A549 (cell line): ENCODE data around the gene MSL1. TPM values are rescaled to one million over a fixed set of nuclear protein-coding genes. Genes with fewer than 3 reads are reported as not detected.

Experiments
- ATAC-seq, 2 experiments: fragments of 200-7000 bp in 1 of 2; fragments of >200 bp in 1 of 2; cut with Nextera tagmentation in 1 of 2; cut with Tn5 transposase in 1 of 2; 3 replicates each; pipeline versions ENCODE4 v1.8.0 to v1.9.1; 2018 to 2020; ENCODE audit warnings: mild to moderate bottlenecking in 1 of 2, moderate library complexity in 1 of 2
- CTCF ChIA-PET: fragments of 300-600 bp; sonication (Branson Sonifier 250); formaldehyde crosslinking; extraction: SDS; loops from one replicate; lab custom pipeline; 2021; ENCODE audit warnings: antibody characterized with exemption, inconsistent platforms; lab: Yijun Ruan, JAX
- POLR2A ChIA-PET: fragments of 350-600 bp; formaldehyde crosslinking; extraction: SDS; loops from one replicate; lab custom pipeline; 2021; ENCODE audit warnings: antibody characterized with exemption, inconsistent platforms; lab: Yijun Ruan, JAX
- DNase-seq, 2 experiments: peaks; one replicate each; pipeline versions ENCODE4 v3.0.0 to v3.0.0-alpha.2; 2011 to 2016; ENCODE audit warnings: low read depth in 1 of 2, low spot score in 1 of 2
- FAIRE-seq: peaks from 2 replicates; lab custom pipeline; 2011; peaks lifted over from hg19 to GRCh38; lab: Jason Lieb, UNC
- H3K27ac ChIP-seq, 2 experiments: fragments of >200 bp; sonication (Bioruptor Twin); formaldehyde crosslinking; 3 replicates each; pipeline ENCODE4 v1.5.1; 2016 to 2017
- H3K4me1 ChIP-seq: fragments of >200 bp; sonication (Bioruptor Twin); formaldehyde crosslinking; 3 replicates; pipeline ENCODE4 v1.6.1; 2016
- H3K4me2 ChIP-seq: fragments of >200 bp; sonication (Bioruptor Twin); formaldehyde crosslinking; 3 replicates; pipeline ENCODE4 v1.6.1; 2016
- H3K4me3 ChIP-seq: fragments of >200 bp; sonication (Bioruptor Twin); formaldehyde crosslinking; 3 replicates; pipeline ENCODE4 v1.5.1; 2016
- H3K9me3 ChIP-seq: fragments of >200 bp; sonication (Bioruptor Twin); formaldehyde crosslinking; 3 replicates; pipeline ENCODE4 v1.6.1; 2016
- BHLHE40 ChIP-seq: IDR thresholded peaks from 2 replicates; pipeline ENCODE4 v1.6.1; 2012; ENCODE audit warnings: low read depth, low read length, inconsistent platforms
- CBX8 ChIP-seq: fragments of 200-600 bp; sonication (generic); IDR thresholded peaks from 2 replicates; pipeline ENCODE4 v1.6.1; 2016
- E2F6 ChIP-seq: IDR thresholded peaks from 2 replicates; pipeline ENCODE4 v1.6.1; 2012; ENCODE audit warnings: low read depth, borderline replicate concordance
- FOSB ChIP-seq: fragments of 250-450 bp; sonication (Bioruptor Pico); IDR thresholded peaks from 2 replicates; pipeline ENCODE4 v1.5.0; 2020; ENCODE audit warnings: mild to moderate bottlenecking, moderate library complexity
- FOSL2 ChIP-seq, 2 experiments: fragments of 450-650 bp in 1 of 2; fragments of >200 bp in 1 of 2; sonication (Bioruptor Twin) in 1 of 2; formaldehyde crosslinking; IDR thresholded peaks; 2 replicates each; pipeline versions ENCODE4 v1.5.0 to v1.6.1; 2016 to 2020; ENCODE audit warnings: mild to moderate bottlenecking in 1 of 2, moderate library complexity in 1 of 2
- FOXS1 ChIP-seq: fragments of 250-450 bp; sonication (Bioruptor Pico); IDR thresholded peaks from 2 replicates; pipeline ENCODE4 v1.5.0; 2020; ENCODE audit warnings: mild to moderate bottlenecking, moderate library complexity
- JUN ChIP-seq, 2 experiments: fragments of >200 bp; sonication (Bioruptor Twin); formaldehyde crosslinking; IDR thresholded peaks; 2 replicates in 1 of 2; 3 replicates in 1 of 2; pipeline ENCODE4 v1.6.1; 2016 to 2017
- MAFK ChIP-seq: fragments of 450-650 bp; IDR thresholded peaks from 2 replicates; pipeline ENCODE4 v1.6.1; 2014; ENCODE audit not compliant: partially characterized antibody
- MYC ChIP-seq: IDR thresholded peaks from 2 replicates; pipeline ENCODE4 v1.6.1; 2012; ENCODE audit warnings: mild to moderate bottlenecking, inconsistent platforms, low read length, improper control_type of control experiment, borderline replicate concordance
- NFE2L2 ChIP-seq: fragments of 150-350 bp; conservative IDR thresholded peaks from 2 replicates; pipeline ENCODE4 v1.6.1; 2014; ENCODE audit warnings: low read length
- NR3C1 ChIP-seq: fragments of >200 bp; sonication (Bioruptor Twin); formaldehyde crosslinking; IDR thresholded peaks from 3 replicates; pipeline ENCODE4 v1.6.1; 2017
- RAD21 ChIP-seq, 2 experiments: fragments of >200 bp in 1 of 2; sonication (Bioruptor Twin) in 1 of 2; formaldehyde crosslinking in 1 of 2; IDR thresholded peaks in 1 of 2; conservative IDR thresholded peaks in 1 of 2; 2 replicates in 1 of 2; 3 replicates in 1 of 2; pipeline ENCODE4 v1.6.1; 2012 to 2018; ENCODE audit warnings: inconsistent platforms in 1 of 2
- WGBS: methylation state at CpG from one replicate; pipeline ENCODE4 v1.1.6; 2017; ENCODE audit errors: missing lambda C conversion rate; 5-methylcytosine and 5-hydroxymethylcytosine counted together
- polyA plus RNA-seq, 4 experiments: library from polyadenylated mRNA; depleted of rRNA in 3 of 4; stranded (reverse); fragments of >200 nt; fragmentation: RNase III in 1 of 4; extraction: RNeasy Plus Mini Kit Qiagen cat#74134 plus additional on column Dnase treatment in 1 of 4; gene quantifications; 2 replicates in 3 of 4; 3 replicates in 1 of 4; pipeline ENCODE4 v1.2.3, GENCODE V29; 2011 to 2017

Gene MSL1
- polyA plus RNA-seq, 2 of the 4 experiments (the other 2 are of a cell fraction), result 64.8 to 95.1 TPM

- CTCF ChIA-PET, result interaction anchor here (1.1 to 16.5 kb wide), 8 partner anchors 10 to 164 kb away, joined by 4 to 195 read pairs (median 14); partner anchors contain the start of gene WIPF2
- POLR2A ChIA-PET, result no interaction called here
- DNase-seq (no peak), ATAC-seq (peak; percentile 26 to 53; a peak in 3 of 6 replicates), FAIRE-seq (no peak)
- Histone ChIP-seq H3K4me3 (peak within 1 kb of the TSS; percentile 27; the same call in 2 of the 3 replicates), H3K27ac (peak within 1 kb of the TSS in 1 of 2 experiments; percentile 47; a peak in 2 of 6 replicates), H3K9me3 (no peaks in the 10 kb centered on the region), H3K4me1 (peaks cover 26% of the 10 kb centered on the region), H3K4me2 (peak within 1 kb of the TSS; percentile 51)
- 79% methylated on average over 50 of the region's 57 CpGs for WGBS
- TF ChIP-seq E2F6 (0 out of 2 replicates have a peak, but pooled peaks have one; percentile 49), FOXS1 (CRISPR knock-in tag) (no peak)
Measured at GRCh38 chr17:40177275-40177874, 55.6 kb downstream of the MSL1 start, which contains the start of gene RAPGEFL1. Gene RAPGEFL1 (plus strand): TSS chr17:40177470. CDS start chr17:40177862, 392 bp downstream.

- ATAC-seq (no peak), DNase-seq (no peak)
- Histone ChIP-seq H3K4me2 (no peak overlapping the region), H3K9me3 (no peaks in the 10 kb centered on the region), H3K27ac (peak overlapping the region in 1 of 2 experiments; percentile 47; a peak in 2 of 6 replicates)
- 96% methylated on average over 41 of the region's 46 CpGs for WGBS
- CTCF ChIA-PET, result interaction anchor here (1.1 to 16.5 kb wide), 9 partner anchors 7 to 163 kb away, joined by 3 to 195 read pairs (median 10); partner anchors contain the start of genes CSF3 and WIPF2
- TF ChIP-seq RAD21 (conservative IDR thresholded peaks at IDR 0.05 in 1 of 2, IDR thresholded peaks at IDR 0.05 in 1 of 2) (no peak), CBX8 (no peak), NFE2L2 (no peak)
- TF ChIP-seq, all 56 proteins: peak for 0
- no peak for FAIRE-seq
- POLR2A ChIA-PET, result no interaction called here
- Histone ChIP-seq H3K4me3 (no peak overlapping the region), H3K4me1 (peaks cover 26% of the 10 kb centered on the region)
Measured at GRCh38 chr17:40178021-40178601, 56.3 kb downstream of the MSL1 start.

- 95% methylated on average over 7 of the region's 7 CpGs for WGBS
- Histone ChIP-seq H3K4me2 (no peak overlapping the region), H3K4me1 (peaks cover 26% of the 10 kb centered on the region), H3K4me3 (no peak overlapping the region), H3K27ac (no peak overlapping the region), H3K9me3 (no peaks in the 10 kb centered on the region)
- ATAC-seq, result no peak
- FAIRE-seq, result no peak
- TF ChIP-seq FOSB (CRISPR knock-in tag), result no peak
- TF ChIP-seq BHLHE40, result no peak
- TF ChIP-seq MYC, result no peak
- TF ChIP-seq MAFK, result no peak
- TF ChIP-seq JUN (IDR thresholded peaks at IDR 0.05), result no peak
- DNase-seq, result no peak
- POLR2A ChIA-PET, result no interaction called here
- CTCF ChIA-PET, result interaction anchor here (1.1 to 16.5 kb wide), 10 partner anchors 8 to 163 kb away, joined by 3 to 195 read pairs (median 8); partner anchors contain the start of genes CSF3 and WIPF2
Measured at GRCh38 chr17:40178660-40179059, 56.9 kb downstream of the MSL1 start.

GRCh38 chr17:40179923-40180659 is 58.3 kb downstream of the MSL1 start:
- Histone ChIP-seq H3K27ac (peak overlapping the region in 1 of 2 experiments; percentile 47; a peak in 3 of 6 replicates), H3K9me3 (no peaks in the 10 kb centered on the region), H3K4me1 (peaks cover 30% of the 10 kb centered on the region), H3K4me3 (no peak overlapping the region), H3K4me2 (peak overlapping the region; percentile 5; the same call in 2 of the 3 replicates)
- TF ChIP-seq FOSL2 (IDR thresholded peaks at IDR 0.05) (no peak), FOSL2 (CRISPR knock-in tag; IDR thresholded peaks at IDR 0.05) (0 out of 2 replicates have a peak, but pooled peaks have one; percentile 19), NR3C1 (no peak)
- WGBS, result 32% methylated on average over 6 of the region's 6 CpGs
- FAIRE-seq (no peak), ATAC-seq (peak; percentile 61 to 66), DNase-seq (peak in 1 of 2 experiments; percentile 78)
- ChIA-PET CTCF (interaction anchor here (0.8 to 16.5 kb wide), 16 partner anchors 9 to 178 kb away, joined by 3 to 195 read pairs (median 4); partner anchors contain the start of genes CSF3 and WIPF2), POLR2A (interaction anchor here (0.7 to 1.0 kb wide), 3 partner anchors 11 to 38 kb away, joined by 3 read pairs; no protein-coding TSS in a partner anchor)
